Measurements from ENCODE around the gene VAV3. TPM values are rescaled to one million over a fixed set of nuclear protein-coding genes. Genes with fewer than 3 reads are reported as not detected.
A peak's percentile ranks its signal among the peaks of the same experiment; 100 is the strongest.

Gene VAV3
- polyA plus RNA-seq, 3 donors from 2014 or later: 17.6 to 19.4 (median 18.8) TPM

DNA sequence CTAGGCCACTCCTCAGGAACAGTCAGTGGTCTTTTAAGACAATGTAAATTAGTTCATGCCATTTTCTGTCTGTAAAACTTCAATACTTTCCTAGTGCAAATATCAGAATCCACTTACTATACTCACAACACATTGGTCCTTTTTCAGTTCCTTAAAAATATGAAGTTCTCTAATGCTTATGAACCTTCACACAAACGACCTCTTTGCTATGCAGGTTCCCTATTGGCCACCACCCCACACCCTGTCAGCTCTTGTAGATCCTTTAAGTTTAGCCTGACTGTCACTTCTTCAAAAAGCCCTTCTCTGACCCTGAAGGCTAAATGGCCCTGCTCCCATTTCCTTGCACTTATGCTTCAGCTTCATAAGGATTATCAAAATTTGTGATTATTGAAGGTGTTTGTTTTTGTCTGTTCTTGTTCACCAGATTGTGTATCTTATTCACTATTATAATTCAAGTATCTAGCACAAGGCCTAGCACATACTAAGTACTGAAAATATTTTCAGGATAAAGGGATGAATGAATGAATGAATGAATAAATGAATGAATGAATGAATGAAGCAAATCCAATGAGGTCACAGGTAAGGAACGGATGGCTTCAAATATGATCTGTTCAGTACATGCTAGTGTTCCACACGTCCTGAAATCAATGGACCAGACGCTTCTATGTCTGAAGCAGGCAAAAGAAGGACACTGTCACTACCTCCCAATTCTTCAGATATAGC, 373.9 kb downstream of the VAV3 start:
- no peaks in the 10 kb centered on the region for H3K9me3 Mint-ChIP-seq
- peaks cover 14 to 22% (median 18%) of the 10 kb centered on the region in 3 donors for H3K36me3 Mint-ChIP-seq
- no peak overlapping the region for H3K4me3 Mint-ChIP-seq
- no peak for DNase-seq
- H3K27ac Mint-ChIP-seq: peak overlapping the region in 3 of 6 donors; percentile 26 to 69 (median 31)
- peaks cover 19 to 43% of the 10 kb centered on the region in 2 donors for H3K4me1 Mint-ChIP-seq
- H3K27me3 Mint-ChIP-seq (ENCODE audit: low read depth in 3 of 3): peaks cover 0 to 2% (median 0%) of the 10 kb centered on the region in 3 donors

DNA sequence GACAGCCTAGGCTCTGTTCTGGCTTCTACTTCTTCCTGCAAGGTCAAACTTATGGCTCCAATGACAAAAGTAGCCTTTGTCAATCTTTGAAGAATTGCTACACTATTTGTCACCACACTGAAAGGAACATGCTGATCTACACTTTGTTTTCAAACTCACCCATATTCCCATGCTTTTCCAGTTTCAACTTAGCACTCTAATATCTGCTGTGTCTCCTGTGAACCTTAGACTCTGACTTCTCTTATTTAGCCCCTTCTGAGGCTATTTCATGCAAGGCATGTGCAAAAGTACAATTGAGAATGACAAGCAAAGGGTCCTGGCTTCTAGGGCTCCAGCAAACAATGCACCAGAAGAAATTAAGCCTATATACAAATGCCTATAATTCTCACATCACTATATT, 374.9 kb downstream of the VAV3 start:
- peaks cover 22 to 43% of the 10 kb centered on the region in 2 donors for H3K4me1 Mint-ChIP-seq
- H3K36me3 Mint-ChIP-seq: peaks cover 11 to 28% (median 25%) of the 10 kb centered on the region in 3 donors
- no peak overlapping the region for H3K27ac Mint-ChIP-seq
- peaks cover 0 to 2% (median 0%) of the 10 kb centered on the region in 3 donors for H3K27me3 Mint-ChIP-seq (ENCODE audit: low read depth in 3 of 3)
- no peak overlapping the region for H3K4me3 Mint-ChIP-seq
- H3K9me3 Mint-ChIP-seq: no peaks in the 10 kb centered on the region
- no peak for DNase-seq

- no peaks in the 10 kb centered on the region for H3K9me3 Mint-ChIP-seq
- peaks cover 5 to 28% (median 19%) of the 10 kb centered on the region in 3 donors for H3K36me3 Mint-ChIP-seq
- no peak overlapping the region for H3K4me3 Mint-ChIP-seq
- H3K27ac Mint-ChIP-seq: no peak overlapping the region
- H3K4me1 Mint-ChIP-seq: peaks cover 8 to 26% of the 10 kb centered on the region in 2 donors
- H3K27me3 Mint-ChIP-seq (ENCODE audit: low read depth in 3 of 3): peaks cover 0 to 2% (median 0%) of the 10 kb centered on the region in 3 donors
- no peak for DNase-seq
Observed at GRCh38 chr1:107588321-107588720, 376.7 kb downstream of the VAV3 start.

GRCh38 chr1:107575226-107575625, 389.8 kb downstream of the VAV3 start:
- Mint-ChIP-seq H3K4me3 (no peak overlapping the region), H3K36me3 (peaks cover 29 to 51% (median 41%) of the 10 kb centered on the region in 3 donors), H3K27ac (peak overlapping the region in 2 of 6 donors; percentile 9 to 45), H3K27me3 (ENCODE audit: low read depth in 3 of 3) (peaks cover 0 to 3% (median 0%) of the 10 kb centered on the region in 3 donors), H3K4me1 (no peaks in the 10 kb centered on the region), H3K9me3 (no peaks in the 10 kb centered on the region)
- no peak for DNase-seq

GRCh38 chr1:107574044-107574443, 390.9 kb downstream of the VAV3 start:
- no peak for DNase-seq
- H3K27me3 Mint-ChIP-seq (ENCODE audit: low read depth in 3 of 3): peaks cover 0 to 2% (median 0%) of the 10 kb centered on the region in 3 donors
- H3K4me1 Mint-ChIP-seq: no peaks in the 10 kb centered on the region
- no peaks in the 10 kb centered on the region for H3K9me3 Mint-ChIP-seq
- H3K4me3 Mint-ChIP-seq: no peak overlapping the region
- peak overlapping the region in 2 of 6 donors; percentile 35 to 47 for H3K27ac Mint-ChIP-seq
- H3K36me3 Mint-ChIP-seq: peaks cover 32 to 52% (median 36%) of the 10 kb centered on the region in 3 donors

- Mint-ChIP-seq H3K36me3 (peaks cover 28 to 45% (median 36%) of the 10 kb centered on the region in 3 donors), H3K27me3 (ENCODE audit: low read depth in 3 of 3) (peaks cover 0 to 2% (median 2%) of the 10 kb centered on the region in 3 donors), H3K9me3 (no peaks in the 10 kb centered on the region), H3K4me1 (no peaks in the 10 kb centered on the region), H3K4me3 (no peak overlapping the region), H3K27ac (no peak overlapping the region)
- DNase-seq: no peak
Observed at GRCh38 chr1:107572674-107573211, 392.2 kb downstream of the VAV3 start.

GRCh38 chr1:107570768-107571167, 394.2 kb downstream of the VAV3 start:
- no peak overlapping the region for H3K4me3 Mint-ChIP-seq
- DNase-seq: no peak
- H3K36me3 Mint-ChIP-seq: peaks cover 23 to 42% (median 36%) of the 10 kb centered on the region in 3 donors
- no peaks in the 10 kb centered on the region for H3K9me3 Mint-ChIP-seq
- no peaks in the 10 kb centered on the region for H3K4me1 Mint-ChIP-seq
- H3K27me3 Mint-ChIP-seq (ENCODE audit: low read depth in 3 of 3): peaks cover 0 to 2% (median 2%) of the 10 kb centered on the region in 3 donors
- peak overlapping the region in 1 of 6 donors; percentile 27 for H3K27ac Mint-ChIP-seq

- Mint-ChIP-seq H3K27me3 (ENCODE audit: low read depth in 3 of 3) (peaks cover 0 to 3% (median 0%) of the 10 kb centered on the region in 3 donors), H3K27ac (no peak overlapping the region), H3K4me3 (no peak overlapping the region), H3K4me1 (no peaks in the 10 kb centered on the region), H3K9me3 (no peaks in the 10 kb centered on the region), H3K36me3 (no peaks in the 10 kb centered on the region)
- DNase-seq: no peak
Observed at GRCh38 chr1:107563441-107563840, 401.5 kb downstream of the VAV3 start.

- no peak overlapping the region for H3K4me3 Mint-ChIP-seq
- no peaks in the 10 kb centered on the region for H3K9me3 Mint-ChIP-seq
- H3K27ac Mint-ChIP-seq: no peak overlapping the region
- H3K36me3 Mint-ChIP-seq: no peaks in the 10 kb centered on the region
- no peaks in the 10 kb centered on the region for H3K4me1 Mint-ChIP-seq
- DNase-seq: no peak
- H3K27me3 Mint-ChIP-seq (ENCODE audit: low read depth in 3 of 3): peaks cover 0 to 2% (median 0%) of the 10 kb centered on the region in 3 donors
Observed at GRCh38 chr1:107559881-107560280, 405.1 kb downstream of the VAV3 start.

DNA sequence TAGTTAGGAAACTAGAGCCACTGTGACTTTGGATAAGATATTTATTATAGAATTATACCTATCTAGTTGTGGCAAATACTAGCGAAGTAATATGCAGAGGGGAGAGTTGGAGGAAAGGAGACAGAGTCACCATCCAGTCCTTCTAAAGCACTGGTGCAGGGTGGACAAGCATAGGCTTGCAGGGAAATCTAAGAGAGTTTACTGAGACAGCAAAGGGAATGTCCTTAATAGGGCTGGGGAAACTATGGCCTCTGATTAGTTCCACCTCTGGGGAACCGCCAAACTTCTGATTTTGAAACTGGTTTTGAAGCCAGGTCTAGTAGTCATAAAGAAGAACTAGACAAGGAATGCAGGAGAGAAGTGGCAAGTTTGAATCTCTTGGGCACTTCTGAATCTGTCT, 407.9 kb downstream of the VAV3 start:
- DNase-seq: no peak

GRCh38 chr1:107555578-107555977, 409.4 kb downstream of the VAV3 start:
- H3K9me3 Mint-ChIP-seq: no peaks in the 10 kb centered on the region
- no peaks in the 10 kb centered on the region for H3K4me1 Mint-ChIP-seq
- H3K27me3 Mint-ChIP-seq (ENCODE audit: low read depth in 3 of 3): peaks cover 0 to 5% (median 1%) of the 10 kb centered on the region in 3 donors
- no peaks in the 10 kb centered on the region for H3K36me3 Mint-ChIP-seq
- no peak overlapping the region for H3K4me3 Mint-ChIP-seq
- DNase-seq: no peak
- H3K27ac Mint-ChIP-seq: no peak overlapping the region

More for the DNA sequence above, 407.9 kb downstream of the VAV3 start:
- no peak overlapping the region for H3K27ac Mint-ChIP-seq
- no peaks in the 10 kb centered on the region for H3K4me1 Mint-ChIP-seq
- no peaks in the 10 kb centered on the region for H3K36me3 Mint-ChIP-seq
- H3K27me3 Mint-ChIP-seq (ENCODE audit: low read depth in 3 of 3): peaks cover 0 to 3% (median 1%) of the 10 kb centered on the region in 3 donors
- H3K4me3 Mint-ChIP-seq: no peak overlapping the region
- H3K9me3 Mint-ChIP-seq: no peaks in the 10 kb centered on the region

- Mint-ChIP-seq H3K4me1 (no peaks in the 10 kb centered on the region), H3K9me3 (no peaks in the 10 kb centered on the region), H3K27me3 (ENCODE audit: low read depth in 3 of 3) (peaks cover 0 to 5% (median 1%) of the 10 kb centered on the region in 3 donors), H3K36me3 (no peaks in the 10 kb centered on the region), H3K4me3 (no peak overlapping the region), H3K27ac (no peak overlapping the region)
- no peak for DNase-seq
Observed at GRCh38 chr1:107552781-107553180, 412.2 kb downstream of the VAV3 start.

- Mint-ChIP-seq H3K4me1 (no peaks in the 10 kb centered on the region), H3K27ac (no peak overlapping the region), H3K27me3 (ENCODE audit: low read depth in 3 of 3) (peaks cover 0 to 5% (median 1%) of the 10 kb centered on the region in 3 donors), H3K4me3 (no peak overlapping the region), H3K36me3 (no peaks in the 10 kb centered on the region), H3K9me3 (no peaks in the 10 kb centered on the region)
- DNase-seq: no peak
Observed at GRCh38 chr1:107551456-107551855, 413.5 kb downstream of the VAV3 start.

GRCh38 chr1:107550358-107550757, 414.6 kb downstream of the VAV3 start:
- no peak for DNase-seq
- H3K27me3 Mint-ChIP-seq (ENCODE audit: low read depth in 3 of 3): peaks cover 0 to 5% (median 1%) of the 10 kb centered on the region in 3 donors
- no peaks in the 10 kb centered on the region for H3K36me3 Mint-ChIP-seq
- H3K9me3 Mint-ChIP-seq: no peaks in the 10 kb centered on the region
- H3K27ac Mint-ChIP-seq: no peak overlapping the region
- no peak overlapping the region for H3K4me3 Mint-ChIP-seq
- no peaks in the 10 kb centered on the region for H3K4me1 Mint-ChIP-seq
